Effector memory CD4-positive, alpha-beta T cell (primary cell): Measurements from ENCODE around the gene MUC5B.
"Not testable (repeated sequence)": the region's sequence is repeated elsewhere in the genome, so short reads cannot be mapped to it uniquely, and the experiment has no call there.

Experiments
- DNase-seq, 3 donors: peaks; one replicate each; pipeline ENCODE4 v3.0.0-alpha.2; 2020
- H3K27ac ChIP-seq: 2 replicates; pipeline ENCODE4 v1.7.0; 2013; ENCODE audit warnings: mild to moderate bottlenecking, low read length, moderate library complexity; ENCODE audit not compliant: insufficient read depth, poor library complexity, severe bottlenecking
- H3K27me3 ChIP-seq: replicated peaks from 2 replicates; pipeline ENCODE4 v1.7.0; 2013; ENCODE audit warnings: mild to moderate bottlenecking, low read length; ENCODE audit not compliant: insufficient read depth, control insufficient read depth, poor library complexity, severe bottlenecking
- H3K36me3 ChIP-seq: 2 replicates; pipeline ENCODE4 v1.7.0; 2013; ENCODE audit warnings: mild to moderate bottlenecking, low read length, moderate library complexity; ENCODE audit not compliant: control insufficient read depth, insufficient read depth
- H3K4me1 ChIP-seq: 2 replicates; pipeline ENCODE4 v1.7.0; 2013; ENCODE audit warnings: low read length, mild to moderate bottlenecking; ENCODE audit not compliant: control insufficient read depth, insufficient read depth, poor library complexity, severe bottlenecking
- H3K4me3 ChIP-seq: 2 replicates; pipeline ENCODE4 v1.7.0; 2013; ENCODE audit warnings: low read length, low read depth, mild to moderate bottlenecking; ENCODE audit not compliant: insufficient read depth, poor library complexity, severe bottlenecking
- H3K9me3 ChIP-seq: 2 replicates; pipeline ENCODE4 v1.7.0; 2013; ENCODE audit warnings: mild to moderate bottlenecking, low read length, moderate library complexity; ENCODE audit not compliant: control insufficient read depth
- total RNA-seq, 3 donors: gene quantifications; one replicate each; lab custom pipeline; 2026; lab: John Stamatoyannopoulos, UW

The MUC5B gene
- total RNA-seq = 0 reads per million in 3 donors

GRCh38 chr11:1222491-1223345 lies at the start of gene MUC5B:
Gene MUC5B (plus strand): TSS chr11:1223066. CDS start chr11:1223124, 58 bp downstream.
- Histone ChIP-seq H3K4me3 (no peak within 1 kb of the TSS), H3K36me3 (no peaks in the 10 kb centered on the region), H3K9me3 (no peaks in the 10 kb centered on the region), H3K27me3 (no peaks in the 10 kb centered on the region), H3K27ac (no peak within 1 kb of the TSS), H3K4me1 (no peaks in the 10 kb centered on the region)
- no peak for DNase-seq

- not testable (repeated sequence) for H3K27me3 ChIP-seq, H3K4me1 ChIP-seq, H3K4me3 ChIP-seq, DNase-seq, H3K9me3 ChIP-seq, H3K36me3 ChIP-seq, H3K27ac ChIP-seq
Measured at GRCh38 chr11:1173396-1173795, 49.5 kb upstream of the MUC5B start.

- no peaks in the 10 kb centered on the region for H3K27me3 ChIP-seq
- no peaks in the 10 kb centered on the region for H3K4me1 ChIP-seq
- no peak for DNase-seq
- no peak overlapping the region for H3K27ac ChIP-seq
- H3K36me3 ChIP-seq = no peaks in the 10 kb centered on the region
- no peak overlapping the region for H3K4me3 ChIP-seq
- no peaks in the 10 kb centered on the region for H3K9me3 ChIP-seq
Measured at GRCh38 chr11:1174441-1175370, 48.2 kb upstream of the MUC5B start.

- Histone ChIP-seq H3K9me3 (no peaks in the 10 kb centered on the region), H3K4me1 (no peaks in the 10 kb centered on the region), H3K27me3 (no peaks in the 10 kb centered on the region), H3K4me3 (no peak overlapping the region), H3K27ac (no peak overlapping the region), H3K36me3 (no peaks in the 10 kb centered on the region)
- DNase-seq = no peak
Measured at GRCh38 chr11:1175461-1176223, 47.2 kb upstream of the MUC5B start.

GRCh38 chr11:1176224-1177019 lies 46.4 kb upstream of the MUC5B start:
- Histone ChIP-seq H3K27me3 (no peaks in the 10 kb centered on the region), H3K4me1 (no peaks in the 10 kb centered on the region), H3K4me3 (no peak overlapping the region), H3K36me3 (no peaks in the 10 kb centered on the region), H3K27ac (no peak overlapping the region), H3K9me3 (no peaks in the 10 kb centered on the region)
- no peak for DNase-seq

GRCh38 chr11:1177020-1177770 lies 45.7 kb upstream of the MUC5B start:
- Histone ChIP-seq H3K9me3 (no peaks in the 10 kb centered on the region), H3K27me3 (no peaks in the 10 kb centered on the region), H3K36me3 (no peaks in the 10 kb centered on the region), H3K4me1 (no peaks in the 10 kb centered on the region), H3K4me3 (no peak overlapping the region), H3K27ac (no peak overlapping the region)
- no peak for DNase-seq

GRCh38 chr11:1177771-1178090 lies 45.1 kb upstream of the MUC5B start:
- no peaks in the 10 kb centered on the region for H3K36me3 ChIP-seq
- no peaks in the 10 kb centered on the region for H3K4me1 ChIP-seq
- H3K9me3 ChIP-seq = no peaks in the 10 kb centered on the region
- no peak overlapping the region for H3K4me3 ChIP-seq
- H3K27ac ChIP-seq = no peak overlapping the region
- H3K27me3 ChIP-seq = no peaks in the 10 kb centered on the region
- DNase-seq = no peak

GRCh38 chr11:1178201-1178885 lies 44.5 kb upstream of the MUC5B start:
- no peaks in the 10 kb centered on the region for H3K36me3 ChIP-seq
- no peak overlapping the region for H3K27ac ChIP-seq
- no peaks in the 10 kb centered on the region for H3K4me1 ChIP-seq
- H3K27me3 ChIP-seq = no peaks in the 10 kb centered on the region
- H3K9me3 ChIP-seq = no peaks in the 10 kb centered on the region
- no peak overlapping the region for H3K4me3 ChIP-seq
- no peak for DNase-seq
